ENCODE data around the gene MFF. TPM values are rescaled to one million over a fixed set of nuclear protein-coding genes. Genes with fewer than 3 reads are reported as not detected.

The MFF gene
- total RNA-seq, 1 donor from 2014 or later: 63.4 TPM

GRCh38 chr2:227322530-227323205, 2.4 kb upstream of the MFF start:
- TF ChIP-seq, protein P1, sequence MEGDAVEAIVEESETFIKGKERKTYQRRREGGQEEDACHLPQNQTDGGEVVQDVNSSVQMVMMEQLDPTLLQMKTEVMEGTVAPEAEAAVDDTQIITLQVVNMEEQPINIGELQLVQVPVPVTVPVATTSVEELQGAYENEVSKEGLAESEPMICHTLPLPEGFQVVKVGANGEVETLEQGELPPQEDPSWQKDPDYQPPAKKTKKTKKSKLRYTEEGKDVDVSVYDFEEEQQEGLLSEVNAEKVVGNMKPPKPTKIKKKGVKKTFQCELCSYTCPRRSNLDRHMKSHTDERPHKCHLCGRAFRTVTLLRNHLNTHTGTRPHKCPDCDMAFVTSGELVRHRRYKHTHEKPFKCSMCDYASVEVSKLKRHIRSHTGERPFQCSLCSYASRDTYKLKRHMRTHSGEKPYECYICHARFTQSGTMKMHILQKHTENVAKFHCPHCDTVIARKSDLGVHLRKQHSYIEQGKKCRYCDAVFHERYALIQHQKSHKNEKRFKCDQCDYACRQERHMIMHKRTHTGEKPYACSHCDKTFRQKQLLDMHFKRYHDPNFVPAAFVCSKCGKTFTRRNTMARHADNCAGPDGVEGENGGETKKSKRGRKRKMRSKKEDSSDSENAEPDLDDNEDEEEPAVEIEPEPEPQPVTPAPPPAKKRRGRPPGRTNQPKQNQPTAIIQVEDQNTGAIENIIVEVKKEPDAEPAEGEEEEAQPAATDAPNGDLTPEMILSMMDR (IDR thresholded peaks at IDR 0.05; ENCODE audit: insufficient read depth, low read length, severe bottlenecking): no peak
- Histone ChIP-seq H3K4me3 (ENCODE audit: low read depth, low read length) (no peak overlapping the region), H3K27me3 (ENCODE audit: control insufficient read depth, insufficient read depth, low read length) (no peaks in the 10 kb centered on the region), H3K36me3 (ENCODE audit: control insufficient read depth, insufficient read depth, low read length) (no peaks in the 10 kb centered on the region)
- FAIRE-seq: no peak
- DNase-seq (ENCODE audit: low read depth): no peak

DNA sequence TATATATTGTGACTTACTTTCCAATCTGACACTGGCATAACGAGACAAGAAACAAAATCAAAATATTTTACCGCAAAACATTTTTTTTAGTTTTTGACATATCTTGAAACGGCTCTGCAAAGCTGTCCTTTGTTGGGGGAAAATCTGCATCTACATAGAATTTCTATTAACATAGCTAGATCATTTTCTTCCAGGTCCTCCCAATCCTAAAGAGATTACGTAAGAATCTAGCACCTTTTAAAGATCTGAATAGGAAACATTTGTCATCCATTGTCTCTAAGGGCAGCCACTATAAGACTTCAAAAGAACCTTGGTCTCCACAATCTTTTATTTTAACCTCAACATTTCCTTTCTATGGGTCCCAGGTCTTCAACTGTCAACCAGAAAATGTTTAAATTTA, 1.2 kb upstream of the MFF start:
- FAIRE-seq (no peak), DNase-seq (ENCODE audit: low read depth) (no peak)
- Histone ChIP-seq H3K36me3 (ENCODE audit: control insufficient read depth, insufficient read depth, low read length) (no peaks in the 10 kb centered on the region), H3K27me3 (ENCODE audit: control insufficient read depth, insufficient read depth, low read length) (no peaks in the 10 kb centered on the region), H3K4me3 (ENCODE audit: low read depth, low read length) (no peak overlapping the region)
- TF ChIP-seq, protein P1 (IDR thresholded peaks at IDR 0.05; ENCODE audit: insufficient read depth, low read length, severe bottlenecking): no peak

- no peaks in the 10 kb centered on the region for H3K36me3 ChIP-seq (ENCODE audit: control insufficient read depth, insufficient read depth, low read length)
- peak overlapping the region; percentile 92 for H3K4me3 ChIP-seq (ENCODE audit: low read depth, low read length)
- TF ChIP-seq, protein P1 (IDR thresholded peaks at IDR 0.05; ENCODE audit: insufficient read depth, low read length, severe bottlenecking): no peak
- no peak for DNase-seq (ENCODE audit: low read depth)
- H3K27me3 ChIP-seq (ENCODE audit: control insufficient read depth, insufficient read depth, low read length): no peaks in the 10 kb centered on the region
- FAIRE-seq: no peak
These were observed 433 bp upstream of the MFF start for GRCh38 chr2:227324642-227324994.

GRCh38 chr2:227325839-227326195, 766 bp downstream of the MFF start:
- no peaks in the 10 kb centered on the region for H3K27me3 ChIP-seq (ENCODE audit: control insufficient read depth, insufficient read depth, low read length)
- H3K4me3 ChIP-seq (ENCODE audit: low read depth, low read length): peak overlapping the region; percentile 92
- FAIRE-seq (no peak), DNase-seq (ENCODE audit: low read depth) (peak; percentile 35)
- no peaks in the 10 kb centered on the region for H3K36me3 ChIP-seq (ENCODE audit: control insufficient read depth, insufficient read depth, low read length)
- TF ChIP-seq, protein P1 (IDR thresholded peaks at IDR 0.05; ENCODE audit: insufficient read depth, low read length, severe bottlenecking): no peak

DNA sequence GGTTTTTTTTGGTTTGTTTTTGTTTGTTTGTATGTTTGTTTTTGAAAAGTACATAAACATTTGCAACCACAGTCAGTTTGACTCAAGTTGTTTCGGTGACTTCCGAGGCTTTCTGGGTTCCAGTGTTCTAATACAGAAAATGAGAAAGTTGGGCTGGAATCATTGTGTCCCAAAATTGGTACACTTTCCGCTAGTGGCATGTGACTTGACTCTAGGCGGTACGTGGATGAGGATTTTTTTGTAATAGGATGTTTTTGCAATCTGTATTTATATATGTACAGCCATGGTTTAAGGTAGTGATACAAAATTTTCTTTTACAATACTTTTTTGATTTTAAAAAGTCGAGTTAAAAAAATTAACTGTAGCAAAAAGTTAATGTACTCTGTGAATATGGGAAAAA, 1.7 kb downstream of the MFF start:
- H3K27me3 ChIP-seq (ENCODE audit: control insufficient read depth, insufficient read depth, low read length): no peaks in the 10 kb centered on the region
- peaks cover 1% of the 10 kb centered on the region for H3K36me3 ChIP-seq (ENCODE audit: control insufficient read depth, insufficient read depth, low read length)
- FAIRE-seq (no peak), DNase-seq (ENCODE audit: low read depth) (no peak)
- TF ChIP-seq, protein P1 (IDR thresholded peaks at IDR 0.05; ENCODE audit: insufficient read depth, low read length, severe bottlenecking): no peak
- no peak overlapping the region for H3K4me3 ChIP-seq (ENCODE audit: low read depth, low read length)

GRCh38 chr2:227335713-227336112, 10.7 kb downstream of the MFF start:
- Histone ChIP-seq H3K27me3 (ENCODE audit: control insufficient read depth, insufficient read depth, low read length) (no peaks in the 10 kb centered on the region), H3K36me3 (ENCODE audit: control insufficient read depth, insufficient read depth, low read length) (peaks cover 4% of the 10 kb centered on the region), H3K4me3 (ENCODE audit: low read depth, low read length) (no peak overlapping the region)
- TF ChIP-seq, protein P1 (IDR thresholded peaks at IDR 0.05; ENCODE audit: insufficient read depth, low read length, severe bottlenecking): no peak
- DNase-seq (ENCODE audit: low read depth) (no peak), FAIRE-seq (no peak)

All from bronchial epithelial cell (primary cell).